Fibroblast of skin of back (primary cell): ENCODE measurements around the gene SECTM1.
A peak's percentile ranks its signal among the peaks of the same experiment; 100 is the strongest.

ENCODE experiments used
- DNase-seq: peaks from one replicate; pipeline ENCODE4 v3.0.0-alpha.2; 2013

The SECTM1 gene

DNA sequence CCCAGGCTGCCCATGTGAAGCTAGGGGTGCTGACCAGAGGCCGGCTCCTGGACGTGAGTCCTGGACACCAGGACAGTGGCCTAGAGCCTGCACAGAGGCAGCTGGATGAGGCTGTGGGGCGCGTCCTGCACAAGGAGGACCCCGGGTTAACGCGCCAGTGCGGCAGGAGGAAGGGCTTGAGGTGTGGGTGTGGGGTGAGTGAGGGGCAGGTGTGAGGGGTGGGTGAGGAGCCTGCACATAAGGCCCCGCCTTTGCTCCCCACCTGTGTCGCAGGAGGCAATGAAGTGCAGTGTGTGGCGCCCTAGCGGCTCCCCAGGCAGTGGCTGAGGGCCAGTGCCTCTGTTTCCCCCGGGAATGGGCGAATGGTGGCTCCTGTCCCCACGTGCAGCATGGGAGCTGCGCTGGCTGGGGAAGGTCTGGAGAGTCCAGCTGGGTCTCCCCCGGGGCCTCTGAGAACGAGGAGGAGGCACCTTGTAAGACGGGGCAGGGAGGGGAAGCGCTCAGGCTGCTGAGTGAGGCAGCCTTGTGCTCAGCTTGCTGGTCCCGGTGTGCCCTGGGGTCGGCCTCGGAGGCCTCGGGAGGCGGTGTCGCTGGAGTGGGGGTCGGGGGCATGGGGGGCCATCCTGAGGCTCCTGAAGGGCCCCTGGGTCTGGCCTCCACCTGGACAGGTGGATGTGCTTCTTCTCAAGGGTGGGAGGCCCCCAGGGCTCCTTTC is 19.4 kb downstream of the SECTM1 start:
- DNase-seq: no peak

- no peak for DNase-seq
Observed at GRCh38 chr17:82313195-82314011, 20.2 kb downstream of the SECTM1 start.

GRCh38 chr17:82311971-82312370 is 21.6 kb downstream of the SECTM1 start:
- no peak for DNase-seq

GRCh38 chr17:82310877-82311276 is 22.7 kb downstream of the SECTM1 start:
- DNase-seq: no peak

DNA sequence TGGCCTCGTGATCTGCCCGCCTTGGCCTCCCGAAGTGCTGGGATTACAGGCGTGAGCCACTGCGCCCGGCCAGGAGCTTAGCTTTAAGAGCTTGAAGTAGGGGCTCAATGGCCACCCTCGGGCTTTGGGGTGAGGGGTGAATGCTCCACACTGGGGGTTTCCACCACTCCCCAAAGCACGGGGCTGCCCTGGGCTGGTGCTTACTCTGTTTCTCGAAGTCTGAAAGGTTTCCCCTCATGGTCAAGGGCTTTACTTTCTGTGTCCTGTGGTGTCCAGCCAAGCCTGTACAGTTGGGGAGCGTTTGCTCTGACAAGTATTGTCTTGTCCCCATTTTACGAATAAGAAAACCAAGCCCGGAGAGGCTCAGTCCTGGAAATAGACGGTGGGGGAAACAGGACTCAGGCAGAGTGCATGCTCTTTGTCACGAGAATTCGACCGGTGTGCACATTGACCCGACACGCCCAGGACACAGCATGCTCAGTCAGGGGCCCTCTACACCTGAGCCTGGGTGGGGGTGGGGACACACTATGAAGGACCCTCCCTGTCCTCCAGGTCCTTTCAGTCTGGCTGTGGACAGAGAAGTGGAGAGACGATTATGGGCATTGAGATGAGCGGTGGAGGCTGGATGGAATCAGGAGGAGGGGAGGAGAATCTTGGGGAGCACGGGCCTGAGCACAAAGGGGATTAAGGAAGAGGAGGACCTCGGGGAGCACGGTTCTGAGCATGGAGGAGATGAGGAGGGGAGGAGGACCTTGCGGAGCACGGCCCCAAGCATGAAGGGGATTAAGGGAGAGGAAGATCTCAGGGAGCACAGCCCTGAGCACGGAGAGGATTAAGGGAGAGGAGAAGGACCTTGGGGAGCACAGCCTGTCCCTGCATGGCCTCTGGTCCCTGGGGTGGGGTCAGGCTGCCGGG is 23.7 kb downstream of the SECTM1 start:
- DNase-seq: no peak

DNA sequence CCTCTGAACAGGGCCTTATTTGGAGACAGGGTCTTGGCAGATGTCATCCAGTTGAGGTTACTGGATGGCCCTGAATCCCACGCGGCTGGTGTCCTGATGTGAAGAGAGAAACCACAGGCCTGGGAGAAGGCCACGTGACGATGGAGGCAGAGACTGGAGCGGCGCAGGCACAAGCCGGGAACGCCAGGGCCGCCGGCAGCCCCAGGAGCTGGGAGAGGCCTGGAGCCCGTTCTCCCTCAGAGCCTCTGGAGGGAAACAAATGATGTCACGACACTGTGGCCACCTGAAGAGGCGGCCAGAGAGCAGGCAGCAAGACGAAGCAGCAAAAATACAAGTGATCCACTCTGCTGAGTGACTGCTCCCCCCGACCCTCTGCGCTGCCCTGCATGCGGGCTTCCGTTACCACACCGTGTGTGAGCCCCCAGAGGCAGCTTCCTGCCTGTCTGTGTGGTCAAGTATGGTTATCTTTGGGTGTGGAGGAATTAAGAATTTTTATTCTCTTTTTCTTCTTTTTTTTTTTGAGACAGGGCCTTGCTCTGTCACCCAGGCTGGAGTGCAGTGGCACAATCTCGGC is 27.8 kb downstream of the SECTM1 start:
- DNase-seq: no peak

GRCh38 chr17:82304826-82305726 is 28.5 kb downstream of the SECTM1 start:
- DNase-seq: no peak

- no peak for DNase-seq
Observed at GRCh38 chr17:82303944-82304808, 29.4 kb downstream of the SECTM1 start.

DNA sequence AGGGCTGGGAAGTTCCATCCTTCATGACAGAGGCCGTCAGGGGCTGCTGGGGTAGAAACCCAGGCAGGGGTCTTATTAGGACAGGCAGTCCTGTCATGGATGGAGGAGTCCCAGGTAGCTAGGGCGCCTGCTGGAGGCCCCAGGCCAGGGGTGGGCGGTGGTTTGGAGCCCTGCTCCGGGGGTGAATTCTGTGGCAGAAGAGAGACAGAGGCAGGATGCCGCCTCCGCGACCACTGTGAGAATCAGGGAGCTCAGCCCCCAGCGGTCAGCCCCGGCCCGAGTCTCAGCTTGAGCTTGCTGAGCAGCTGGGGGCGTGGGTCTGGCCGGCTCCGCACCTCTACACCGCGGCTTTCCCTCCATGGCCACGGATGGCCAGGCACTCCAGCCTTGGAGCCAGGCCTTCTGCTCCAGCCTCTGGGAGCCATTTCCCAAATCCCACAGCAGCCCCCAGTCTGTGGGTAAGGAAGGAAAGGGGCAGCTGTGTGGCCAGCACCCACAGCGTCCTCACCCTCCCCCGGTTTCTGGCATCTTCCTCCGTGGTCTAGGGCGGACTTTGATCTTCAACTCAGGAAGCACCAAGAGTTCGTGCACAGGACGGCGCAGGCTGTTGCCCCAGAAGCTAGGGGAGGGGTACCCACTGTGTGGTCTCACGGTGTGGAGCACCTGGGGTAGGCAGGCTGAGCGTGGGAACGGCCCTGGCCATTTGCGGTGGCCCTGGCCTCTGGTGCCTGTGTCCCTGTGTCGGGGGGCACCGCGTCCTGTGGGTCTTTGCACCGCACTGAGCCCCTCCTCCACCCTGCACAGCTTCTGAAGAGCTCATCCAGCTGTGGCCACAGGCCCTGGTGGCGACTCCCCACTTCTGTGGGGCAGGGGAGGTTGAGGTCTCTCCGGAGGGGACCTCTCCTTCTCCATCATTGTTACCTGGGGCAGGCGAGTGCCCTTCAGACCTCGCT is 30.3 kb downstream of the SECTM1 start:
- DNase-seq: no peak

GRCh38 chr17:82302568-82302963 is 31.0 kb downstream of the SECTM1 start:
- DNase-seq: no peak

GRCh38 chr17:82301916-82302567 is 31.5 kb downstream of the SECTM1 start:
- no peak for DNase-seq

- no peak for DNase-seq
Observed at GRCh38 chr17:82301300-82301915, 32.2 kb downstream of the SECTM1 start.

DNA sequence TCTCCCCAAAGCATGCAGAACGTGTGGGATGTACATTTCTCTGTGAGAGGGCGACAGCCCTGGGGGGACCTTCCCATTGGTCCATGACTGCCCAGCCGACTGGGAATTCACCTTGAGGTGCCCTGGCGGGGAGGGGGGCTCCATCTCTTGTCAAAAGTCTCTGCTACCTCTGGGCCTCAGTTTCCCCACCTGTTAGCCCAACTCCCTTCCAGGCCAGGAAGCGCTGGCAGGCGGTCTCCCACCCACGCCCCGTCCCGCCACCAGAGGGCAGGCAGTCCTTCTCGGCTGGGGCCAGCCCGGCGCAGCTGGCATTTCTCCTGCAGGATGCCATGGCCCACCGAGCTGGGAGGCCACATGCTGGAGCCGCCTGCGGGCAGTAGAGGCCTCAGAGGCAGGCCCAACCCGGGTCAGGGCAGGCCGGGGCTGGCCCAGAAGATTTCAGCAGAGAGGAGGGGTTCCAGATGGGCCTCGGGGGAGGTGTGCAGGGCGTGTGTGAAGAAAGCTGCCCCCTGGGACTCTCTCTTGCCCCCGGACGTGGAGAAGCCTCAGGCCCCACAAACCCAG is 32.8 kb downstream of the SECTM1 start:
- peak; percentile 59 for DNase-seq

- no peak for DNase-seq
Observed at GRCh38 chr17:82300228-82300627, 33.3 kb downstream of the SECTM1 start.

DNA sequence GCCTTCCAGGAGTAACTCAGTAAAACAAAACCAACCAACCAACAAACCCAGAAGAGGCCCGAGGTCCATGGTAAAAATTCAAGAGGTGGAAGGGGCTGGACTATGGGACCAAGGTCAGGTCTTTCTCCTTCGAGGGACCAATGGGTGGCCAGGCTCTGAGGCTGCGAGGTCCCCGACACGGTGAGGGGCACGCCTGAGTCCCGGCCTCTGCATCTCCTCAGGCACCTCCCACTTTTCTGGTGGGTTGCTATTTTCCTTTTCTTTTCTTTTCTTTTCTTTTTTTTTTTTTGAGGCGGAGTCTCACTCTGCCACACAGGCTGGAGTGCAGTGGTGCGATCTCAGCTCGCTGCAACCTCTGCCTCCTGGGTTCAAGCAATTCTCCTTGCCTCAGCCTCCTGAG is 34.1 kb downstream of the SECTM1 start:
- DNase-seq: no peak

DNA sequence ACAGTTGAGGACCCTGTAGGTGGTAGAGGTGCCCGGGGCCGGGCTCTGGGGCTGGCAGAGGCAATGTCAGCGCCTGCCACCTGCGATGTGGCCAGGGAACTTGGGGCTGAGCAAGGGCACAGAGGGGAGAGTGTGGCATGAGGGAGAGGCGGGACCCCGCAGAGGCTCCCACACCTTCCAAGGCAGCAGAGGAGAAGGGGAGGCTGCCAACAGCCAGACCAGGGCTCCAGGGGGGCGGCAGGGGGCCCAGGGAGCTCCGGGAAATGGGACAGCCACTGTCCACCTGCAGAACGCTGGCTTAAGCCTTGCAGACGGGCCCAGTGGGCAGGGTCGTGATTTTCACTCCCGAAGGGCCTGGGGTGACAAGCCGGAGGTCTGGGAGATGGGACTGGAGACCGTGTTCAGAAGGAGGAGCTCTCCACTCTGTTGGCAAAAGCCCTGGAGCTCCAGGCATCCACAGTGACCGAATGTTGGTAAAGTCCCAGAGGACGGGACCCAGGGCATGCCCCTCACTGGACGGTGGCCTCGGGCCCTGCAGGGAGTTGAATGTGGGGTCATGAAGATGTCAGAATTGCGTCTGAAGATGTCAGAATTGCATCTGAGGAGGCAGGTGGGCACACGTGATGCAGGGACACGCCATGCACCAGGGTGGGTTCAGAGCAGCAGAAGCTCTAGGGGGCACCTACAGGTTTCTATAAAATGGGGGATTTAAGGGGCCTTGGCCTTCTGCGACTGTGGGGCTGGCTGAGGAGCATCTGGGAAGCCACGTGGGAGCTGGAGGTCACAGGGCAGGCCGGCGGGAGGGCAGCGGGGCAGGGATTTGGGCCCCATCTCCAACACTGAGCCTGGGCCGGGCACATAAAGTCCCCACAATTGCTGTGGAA is 34.8 kb downstream of the SECTM1 start:
- no peak for DNase-seq
